Endothelial cell of umbilical vein (primary cell): ENCODE measurements around the gene BCL7A. TPM values are rescaled to one million over a fixed set of nuclear protein-coding genes. Genes with fewer than 3 reads are reported as not detected.

ENCODE experiments used
- BruUV-seq: library from RNA; stranded (reverse); fragments of 400-500 nt; replicated peaks from 2 replicates; lab custom pipeline; 2021; lab: Mats Ljungman, UMichigan
- CTCF ChIA-PET: fragments of 300-600, 350-600 bp; sonication (Branson Sonifier 250); formaldehyde crosslinking; loops from one replicate; lab custom pipeline; 2021; ENCODE audit warnings: antibody characterized with exemption, inconsistent platforms; lab: Charles Lee
- POLR2A ChIA-PET: fragments of 300-600, 350-600 bp; sonication (Branson Sonifier 250); formaldehyde crosslinking; loops from one replicate; lab custom pipeline; 2021; ENCODE audit warnings: antibody characterized with exemption, inconsistent platforms; lab: Charles Lee
- DNase-seq: peaks from one replicate; pipeline ENCODE4 v3.0.0-alpha.2; 2011; ENCODE audit warnings: low read depth, low spot score
- FAIRE-seq: peaks from 2 replicates; lab custom pipeline; 2011; peaks lifted over from hg19 to GRCh38; lab: Jason Lieb, UNC
- H2AFZ ChIP-seq: 2 replicates; pipeline ENCODE4 v1.6.0; 2012; ENCODE audit warnings: low read depth, low read length, control low read depth, inconsistent platforms
- H3K27ac ChIP-seq: 2 replicates; pipeline ENCODE4 v1.5.1; 2011; ENCODE audit warnings: low read depth, mild to moderate bottlenecking, control low read depth, low read length, moderate library complexity; ENCODE audit not compliant: insufficient read depth
- H3K27me3 ChIP-seq, 2 experiments: 2 replicates each; pipeline versions ENCODE4 v1.6.0 to v1.6.1; 2011; ENCODE audit warnings: low read length in 2 of 2, mixed read lengths in 1 of 2; ENCODE audit not compliant: control insufficient read depth in 2 of 2, insufficient read depth in 2 of 2
- H3K36me3 ChIP-seq, 2 experiments: 2 replicates in 1 of 2; 3 replicates in 1 of 2; pipeline ENCODE4 v1.5.1; 2011; ENCODE audit warnings: low read length in 2 of 2, mild to moderate bottlenecking in 1 of 2, moderate library complexity in 1 of 2; ENCODE audit not compliant: control insufficient read depth in 2 of 2, insufficient read depth in 2 of 2; ENCODE audit errors: extremely low read depth in 1 of 2
- H3K4me1 ChIP-seq: 3 replicates; pipeline ENCODE4 v1.5.1; 2011; ENCODE audit warnings: mild to moderate bottlenecking, low read length; ENCODE audit not compliant: control insufficient read depth, insufficient read depth; ENCODE audit errors: extremely low read depth
- H3K4me2 ChIP-seq: 2 replicates; pipeline ENCODE4 v1.6.1; 2011; ENCODE audit warnings: low read length, control low read depth, mixed read lengths; ENCODE audit not compliant: insufficient read depth
- H3K4me3 ChIP-seq, 3 experiments: fragments of 200-600 bp in 1 of 3; sonication (generic), shearing (Covaris generic) in 1 of 3; replicated peaks in 1 of 3; 2 replicates each; pipeline ENCODE4 v1.5.1; 2011 to 2016; ENCODE audit warnings: control low read depth in 3 of 3, low read length in 3 of 3, mild to moderate bottlenecking in 2 of 3, inconsistent platforms in 1 of 3, low read depth in 1 of 3, moderate library complexity in 1 of 3; ENCODE audit not compliant: insufficient read depth in 1 of 3
- H3K79me2 ChIP-seq: 2 replicates; pipeline ENCODE4 v1.6.0; 2012; ENCODE audit warnings: low read length, inconsistent platforms; ENCODE audit not compliant: control insufficient read depth, insufficient read depth
- H3K9ac ChIP-seq: replicated peaks from 2 replicates; pipeline ENCODE3; 2011; ENCODE audit warnings: low read length, control low read depth; ENCODE audit not compliant: insufficient read depth; ENCODE audit errors: extremely low read depth
- H3K9me1 ChIP-seq: replicated peaks from 3 replicates; pipeline ENCODE4 v1.6.0; 2011; ENCODE audit warnings: mild to moderate bottlenecking, low read length; ENCODE audit not compliant: control insufficient read depth, insufficient read depth; ENCODE audit errors: extremely low read depth
- H3K9me3 ChIP-seq: replicated peaks from 2 replicates; pipeline ENCODE4 v1.5.1; 2012; ENCODE audit warnings: low read length, inconsistent platforms; ENCODE audit not compliant: control insufficient read depth, insufficient read depth
- H4K20me1 ChIP-seq: replicated peaks from 2 replicates; pipeline ENCODE3; 2011; ENCODE audit warnings: mild to moderate bottlenecking, low read length; ENCODE audit not compliant: control insufficient read depth, insufficient read depth; ENCODE audit errors: extremely low read depth
- EZH2 ChIP-seq: IDR thresholded peaks from 2 replicates; pipeline ENCODE4 v1.6.1; 2012; ENCODE audit warnings: borderline replicate concordance, low read depth, mild to moderate bottlenecking, moderate library complexity, low read length, inconsistent platforms; ENCODE audit not compliant: severe bottlenecking
- FOS ChIP-seq: IDR thresholded peaks from 2 replicates; pipeline ENCODE4 v1.6.1; 2011; ENCODE audit warnings: mild to moderate bottlenecking, low read length, moderate library complexity, borderline replicate concordance; ENCODE audit not compliant: insufficient read depth
- GATA2 ChIP-seq: IDR thresholded peaks from 2 replicates; pipeline ENCODE4 v1.7.0; 2011; ENCODE audit warnings: low read depth, mild to moderate bottlenecking, moderate library complexity, mixed read lengths, low read length; ENCODE audit not compliant: insufficient read length, insufficient read depth
- JUN ChIP-seq: IDR thresholded peaks from 2 replicates; pipeline ENCODE4 v1.6.1; 2011; ENCODE audit warnings: borderline replicate concordance, low read depth; ENCODE audit not compliant: insufficient read length, insufficient read depth
- MYC ChIP-seq: IDR thresholded peaks from one replicate; pipeline ENCODE4 v1.6.1; 2011; ENCODE audit warnings: mild to moderate bottlenecking, low read depth, low read length
- POLR2A ChIP-seq: IDR thresholded peaks from 2 replicates; pipeline ENCODE4 v1.6.1; 2012; ENCODE audit warnings: low read depth, mild to moderate bottlenecking, control low read depth, low read length
- POLR2AphosphoS5 ChIP-seq: IDR thresholded peaks from 2 replicates; pipeline ENCODE4 v1.6.1; 2012; ENCODE audit warnings: low read depth, mild to moderate bottlenecking, control low read depth, low read length, moderate library complexity; ENCODE audit not compliant: insufficient read depth
- dilution Hi-C: fragments of 300-500 bp; cut with MboI; formaldehyde crosslinking; loops from one replicate; pipeline ENCODE4 v1.15.0; 2019; ENCODE audit warnings: low sequenced_read_pairs; ENCODE audit not compliant: extremely low pct_ligation_motif_present
- intact Hi-C: fragments of 100-400 bp; cut with micrococcal nuclease; formaldehyde crosslinking; loops from one replicate; pipeline ENCODE4 v1.10.0; 2022
- polyA plus RNA-seq, 4 experiments: library from polyadenylated mRNA; depleted of rRNA in 3 of 4; stranded (reverse) in 3 of 4; unstranded in 1 of 4; fragments of >200 nt; gene quantifications; 2 replicates each; pipeline versions ENCODE4 v1.2.1 to v1.2.3, GENCODE V29; 2011 to 2012; ENCODE audit warnings: missing spikeins in 1 of 4
- total RNA-seq: library from RNA; stranded (reverse); gene quantifications from 2 replicates; pipeline ENCODE4 v1.2.3, GENCODE V29; 2021
- TF ChIP-seq, protein P1 (sequence below): IDR thresholded peaks from 2 replicates; pipeline ENCODE4 v1.6.1; 2011; ENCODE audit not compliant: insufficient read depth, insufficient read length
- TF ChIP-seq, protein P2 (sequence below), 2 donors: IDR thresholded peaks; 1 replicate in 1 of 2; 2 replicates in 1 of 2; pipeline ENCODE4 v1.5.1; 2011; ENCODE audit warnings: low read length in 2 of 2, mild to moderate bottlenecking in 2 of 2, moderate library complexity in 2 of 2, control low read depth in 1 of 2, inconsistent platforms in 1 of 2, low read depth in 1 of 2; ENCODE audit not compliant: insufficient read depth in 1 of 2; ENCODE audit errors: extremely low read depth in 1 of 2

BCL7A gene
- total and polyA plus RNA-seq, 2 donors (not counting 3 experiments of a cell fraction or from before 2014, with no cell fraction given), result 9.7 to 11.1 TPM

DNA sequence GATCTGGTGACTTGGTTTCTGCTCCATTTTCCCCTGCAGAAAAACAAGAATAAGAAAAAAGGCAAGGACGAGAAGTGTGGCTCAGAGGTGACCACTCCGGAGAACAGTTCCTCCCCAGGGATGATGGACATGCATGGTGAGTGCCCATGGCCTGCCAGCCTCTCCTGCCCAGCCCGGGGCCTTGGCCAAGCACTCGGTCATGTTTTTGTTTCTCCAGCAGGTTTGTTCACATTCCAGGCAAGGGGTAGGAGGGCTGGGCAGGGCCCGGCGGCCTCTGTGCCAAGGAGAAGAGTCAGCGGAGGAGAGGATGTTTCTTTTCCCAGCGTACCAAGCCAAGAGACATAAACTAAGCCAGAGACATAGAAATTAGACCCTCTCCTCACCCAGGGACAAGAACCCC, 13.6 kb downstream of the BCL7A start:
- FAIRE-seq (no peak), DNase-seq (no peak)
- Histone ChIP-seq H3K27ac (no peak overlapping the region), H3K9ac (no peak overlapping the region), H4K20me1 (no peaks in the 10 kb centered on the region), H3K36me3 (no peaks in the 10 kb centered on the region), H3K9me1 (no peaks in the 10 kb centered on the region), H3K9me3 (no peaks in the 10 kb centered on the region), H2AFZ (no peak overlapping the region), H3K79me2 (no peaks in the 10 kb centered on the region), H3K4me3 (no peak overlapping the region), H3K27me3 (no peaks in the 10 kb centered on the region), H3K4me1 (no peaks in the 10 kb centered on the region), H3K4me2 (no peak overlapping the region)
- dilution Hi-C loops, result no loop called here
- POLR2A ChIA-PET, result no interaction called here
- intact Hi-C loops, result no loop called here
- CTCF ChIA-PET, result no interaction called here
- BruUV-seq, result no TSS peak
- TF ChIP-seq, protein P1, sequence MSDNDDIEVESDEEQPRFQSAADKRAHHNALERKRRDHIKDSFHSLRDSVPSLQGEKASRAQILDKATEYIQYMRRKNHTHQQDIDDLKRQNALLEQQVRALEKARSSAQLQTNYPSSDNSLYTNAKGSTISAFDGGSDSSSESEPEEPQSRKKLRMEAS, result no peak
- TF ChIP-seq JUN (no peak), FOS (no peak), GATA2 (no peak), POLR2A (no peak), POLR2AphosphoS5 (no peak), MYC (no peak), EZH2 (no peak)
- TF ChIP-seq, protein P2, sequence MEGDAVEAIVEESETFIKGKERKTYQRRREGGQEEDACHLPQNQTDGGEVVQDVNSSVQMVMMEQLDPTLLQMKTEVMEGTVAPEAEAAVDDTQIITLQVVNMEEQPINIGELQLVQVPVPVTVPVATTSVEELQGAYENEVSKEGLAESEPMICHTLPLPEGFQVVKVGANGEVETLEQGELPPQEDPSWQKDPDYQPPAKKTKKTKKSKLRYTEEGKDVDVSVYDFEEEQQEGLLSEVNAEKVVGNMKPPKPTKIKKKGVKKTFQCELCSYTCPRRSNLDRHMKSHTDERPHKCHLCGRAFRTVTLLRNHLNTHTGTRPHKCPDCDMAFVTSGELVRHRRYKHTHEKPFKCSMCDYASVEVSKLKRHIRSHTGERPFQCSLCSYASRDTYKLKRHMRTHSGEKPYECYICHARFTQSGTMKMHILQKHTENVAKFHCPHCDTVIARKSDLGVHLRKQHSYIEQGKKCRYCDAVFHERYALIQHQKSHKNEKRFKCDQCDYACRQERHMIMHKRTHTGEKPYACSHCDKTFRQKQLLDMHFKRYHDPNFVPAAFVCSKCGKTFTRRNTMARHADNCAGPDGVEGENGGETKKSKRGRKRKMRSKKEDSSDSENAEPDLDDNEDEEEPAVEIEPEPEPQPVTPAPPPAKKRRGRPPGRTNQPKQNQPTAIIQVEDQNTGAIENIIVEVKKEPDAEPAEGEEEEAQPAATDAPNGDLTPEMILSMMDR (IDR thresholded peaks at IDR 0.05; ENCODE audit: extremely low read depth in 1 of 2, insufficient read depth in 1 of 2, low read depth in 1 of 2, low read length in 2 of 2), result no peak
